Measurements from ENCODE around the gene C11orf86. TPM values are rescaled to one million over a fixed set of nuclear protein-coding genes. Genes with fewer than 3 reads are reported as not detected.

C11orf86 gene
- total RNA-seq, 2 donors from 2014 or later, result not detected

- no peak for DNase-seq (ENCODE audit: low spot score)
- no peak overlapping the region for H3K4me3 ChIP-seq
- H3K4me1 ChIP-seq (replicated peaks), result no peaks in the 10 kb centered on the region
- intact Hi-C loops (cut with DNase I), result no loop called here
- no peaks in the 10 kb centered on the region for H3K36me3 ChIP-seq
- H3K9me3 ChIP-seq, result no peaks in the 10 kb centered on the region
- WGBS, result 94% methylated on average over 6 of the region's 6 CpGs
- H3K27me3 ChIP-seq (replicated peaks; ENCODE audit: insufficient read depth), result no peaks in the 10 kb centered on the region
- TF ChIP-seq CTCF (IDR thresholded peaks at IDR 0.05) (no peak), POLR2A (IDR thresholded peaks at IDR 0.05) (no peak), POLR2AphosphoS5 (IDR thresholded peaks at IDR 0.05) (no peak)
- no peak overlapping the region for H3K27ac ChIP-seq
Observed at GRCh38 chr11:66978717-66979116, 3.6 kb downstream of the C11orf86 start.

- intact Hi-C loops (cut with DNase I), result no loop called here
- WGBS, result 95% methylated on average over 2 of the region's 2 CpGs
- H3K4me1 ChIP-seq (replicated peaks), result no peaks in the 10 kb centered on the region
- no peak overlapping the region for H3K27ac ChIP-seq
- H3K9me3 ChIP-seq, result no peaks in the 10 kb centered on the region
- H3K36me3 ChIP-seq, result no peaks in the 10 kb centered on the region
- no peak overlapping the region for H3K4me3 ChIP-seq
- H3K27me3 ChIP-seq (replicated peaks; ENCODE audit: insufficient read depth), result no peaks in the 10 kb centered on the region
- DNase-seq (ENCODE audit: low spot score), result no peak
- TF ChIP-seq POLR2AphosphoS5 (IDR thresholded peaks at IDR 0.05) (no peak), CTCF (IDR thresholded peaks at IDR 0.05) (no peak), POLR2A (IDR thresholded peaks at IDR 0.05) (no peak)
Observed at GRCh38 chr11:66979336-66979980, 4.4 kb downstream of the C11orf86 start.

GRCh38 chr11:66981976-66982578, 7.0 kb downstream of the C11orf86 start:
- WGBS, result 11% methylated on average over 9 of the region's 9 CpGs
- no peak overlapping the region for H3K27ac ChIP-seq

GRCh38 chr11:66983275-66983924, 8.3 kb downstream of the C11orf86 start:
- TF ChIP-seq CTCF (IDR thresholded peaks at IDR 0.05) (no peak), POLR2AphosphoS5 (IDR thresholded peaks at IDR 0.05) (no peak), POLR2A (IDR thresholded peaks at IDR 0.05) (no peak)
- intact Hi-C loops (cut with DNase I), result no loop called here
- H3K36me3 ChIP-seq, result no peaks in the 10 kb centered on the region
- no peak overlapping the region for H3K4me3 ChIP-seq
- H3K27ac ChIP-seq, result no peak overlapping the region
- peaks cover 5% of the 10 kb centered on the region for H3K4me1 ChIP-seq (replicated peaks)
- no peak for DNase-seq (ENCODE audit: low spot score)
- WGBS, result 90% methylated on average over 5 of the region's 5 CpGs
- H3K27me3 ChIP-seq (replicated peaks; ENCODE audit: insufficient read depth), result no peaks in the 10 kb centered on the region
- H3K9me3 ChIP-seq, result no peaks in the 10 kb centered on the region

More at GRCh38 chr11:66981976-66982578, 7.0 kb downstream of the C11orf86 start:
- intact Hi-C loops (cut with DNase I), result no loop called here
- TF ChIP-seq CTCF (IDR thresholded peaks at IDR 0.05), result no peak
- peak; percentile 63 for TF ChIP-seq POLR2AphosphoS5 (IDR thresholded peaks at IDR 0.05)
- Histone ChIP-seq H3K4me1 (replicated peaks) (peaks cover 5% of the 10 kb centered on the region), H3K36me3 (no peaks in the 10 kb centered on the region), H3K9me3 (no peaks in the 10 kb centered on the region), H3K27me3 (replicated peaks; ENCODE audit: insufficient read depth) (no peaks in the 10 kb centered on the region), H3K4me3 (no peak overlapping the region)
- peak; percentile 73 for DNase-seq (ENCODE audit: low spot score)
